NCI-H2081 (cell line): Measurements from ENCODE around the gene DLGAP4.

Source experiments
- DNase-seq, 2 experiments: peaks; one replicate each; lab custom pipeline; 2025; lab: John Stamatoyannopoulos, UW

The DLGAP4 gene

GRCh38 chr20:36411861-36412454, 105.8 kb downstream of the DLGAP4 start:
- DNase-seq: no peak

DNA sequence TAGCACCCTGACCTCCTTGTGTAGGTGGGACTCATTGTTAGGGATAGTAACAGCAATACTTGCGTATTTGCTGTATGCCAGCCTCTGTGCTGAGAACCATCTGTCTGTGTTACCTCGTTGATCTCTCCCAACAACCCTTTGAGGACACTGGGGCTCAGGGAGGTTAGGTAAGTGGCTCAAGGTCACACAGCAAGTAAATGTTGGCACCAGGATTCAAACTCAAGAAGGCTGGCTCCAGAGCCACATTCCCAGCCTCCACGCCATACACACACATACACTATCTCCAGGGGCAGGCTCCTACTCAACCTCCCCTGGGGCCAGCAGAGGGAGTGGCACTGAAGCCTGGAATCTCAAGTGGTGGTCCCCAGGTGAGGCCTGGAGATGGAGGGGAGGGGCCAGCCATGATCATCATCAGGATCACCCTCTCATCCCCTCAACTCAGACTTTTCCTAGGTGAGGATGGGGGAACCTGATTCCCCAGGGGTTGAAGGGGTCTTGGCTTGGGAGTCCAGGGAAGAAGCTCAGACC, 109.4 kb downstream of the DLGAP4 start:
- DNase-seq: no peak

GRCh38 chr20:36418711-36419110, 112.6 kb downstream of the DLGAP4 start:
- no peak for DNase-seq

GRCh38 chr20:36421641-36422040, 115.5 kb downstream of the DLGAP4 start:
- no peak for DNase-seq

DNA sequence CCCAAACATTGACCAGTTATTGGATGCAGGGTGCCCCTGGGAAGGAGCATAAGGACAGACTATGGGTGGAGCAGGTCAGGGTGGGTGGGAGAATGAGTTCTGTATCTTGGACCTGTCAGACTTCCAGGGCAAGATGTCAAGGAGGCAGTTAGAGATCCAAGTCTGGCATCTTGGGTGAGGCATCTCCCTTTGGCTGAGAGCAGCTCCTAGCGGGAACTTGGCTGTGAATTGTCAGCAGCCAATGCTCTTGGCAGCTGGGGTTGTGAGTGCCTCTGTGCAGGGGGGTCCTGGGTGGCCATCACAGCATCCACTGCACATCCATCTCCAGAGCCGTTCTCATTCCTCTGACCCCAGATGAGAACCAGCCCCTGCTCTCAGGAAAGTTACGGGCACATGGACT, 118.2 kb downstream of the DLGAP4 start:
- DNase-seq: no peak

DNA sequence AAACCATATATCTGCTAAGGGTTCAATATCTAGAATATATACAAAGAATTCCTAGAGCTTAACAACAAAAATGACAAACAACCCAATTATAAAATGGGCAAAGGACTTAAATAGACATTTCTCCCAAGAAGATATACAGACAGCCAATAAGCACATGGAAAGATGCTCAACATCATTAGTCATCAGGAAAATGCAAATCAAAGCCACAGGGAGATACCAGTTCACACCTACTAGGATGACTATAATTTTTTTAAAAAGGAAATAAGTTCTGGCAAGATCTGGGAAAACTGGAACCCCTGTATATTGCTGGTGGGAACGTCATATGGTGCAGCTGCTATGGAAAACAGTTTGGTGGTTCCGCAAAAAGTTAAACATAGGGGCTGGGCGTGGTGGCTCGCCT, 119.0 kb downstream of the DLGAP4 start:
- DNase-seq: no peak

GRCh38 chr20:36431604-36432003, 125.5 kb downstream of the DLGAP4 start:
- DNase-seq: no peak

GRCh38 chr20:36432096-36432495, 126.0 kb downstream of the DLGAP4 start:
- no peak for DNase-seq

DNA sequence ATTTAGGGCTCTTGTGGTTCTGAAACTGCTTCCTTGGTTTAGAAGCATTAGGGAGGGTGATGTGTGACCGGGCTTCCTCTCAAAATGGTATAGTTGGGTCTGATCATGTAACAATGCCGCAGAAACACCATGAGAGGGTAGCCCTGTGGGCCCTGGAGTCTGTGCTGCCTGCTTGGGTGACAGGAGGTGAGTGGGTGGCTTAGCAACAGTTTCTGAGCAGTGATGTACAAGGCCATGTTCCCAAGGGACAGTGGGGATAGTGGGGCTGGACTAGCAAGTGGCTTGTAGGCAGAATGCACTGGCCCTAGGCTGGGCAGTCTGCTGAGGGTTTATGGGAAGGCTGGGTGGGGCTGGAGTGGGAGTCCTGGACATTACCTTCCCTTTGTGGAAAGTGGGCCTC, 128.2 kb downstream of the DLGAP4 start:
- DNase-seq: no peak

- DNase-seq: no peak
Observed at GRCh38 chr20:36435124-36435523, 129.0 kb downstream of the DLGAP4 start.

- DNase-seq: peak; percentile 88 to 93
Observed at GRCh38 chr20:36435592-36436541, 129.7 kb downstream of the DLGAP4 start.

GRCh38 chr20:36439040-36439730, 133.0 kb downstream of the DLGAP4 start:
- DNase-seq: peak; percentile 54 to 62

GRCh38 chr20:36439731-36440072, 133.6 kb downstream of the DLGAP4 start:
- DNase-seq: no peak

GRCh38 chr20:36440370-36441026, 134.4 kb downstream of the DLGAP4 start:
- DNase-seq: no peak

- no peak for DNase-seq
Observed at GRCh38 chr20:36441027-36441414, 134.9 kb downstream of the DLGAP4 start.

DNA sequence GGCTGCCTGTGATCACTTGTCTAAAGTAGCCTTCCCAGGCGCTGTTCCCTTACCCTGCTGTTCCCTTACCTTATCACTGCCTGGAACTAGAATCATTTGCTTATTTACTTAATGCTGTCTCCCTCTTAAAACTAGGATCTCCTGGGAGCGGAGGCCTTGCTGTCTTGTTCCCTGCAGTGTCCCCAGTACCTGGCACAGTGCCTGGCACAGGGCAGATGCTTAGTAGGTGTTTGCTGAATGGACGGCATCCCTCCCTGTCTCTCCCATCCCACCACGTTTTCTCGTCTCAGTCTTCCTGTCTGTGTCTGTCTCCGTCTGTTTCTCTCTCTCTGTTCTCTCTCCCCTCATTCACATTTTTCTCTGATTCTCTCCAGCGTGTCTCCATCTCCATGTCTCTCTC, 135.3 kb downstream of the DLGAP4 start:
- DNase-seq: peak in 1 of 2 experiments; percentile 10

GRCh38 chr20:36445847-36446246, 139.7 kb downstream of the DLGAP4 start:
- DNase-seq: no peak

DNA sequence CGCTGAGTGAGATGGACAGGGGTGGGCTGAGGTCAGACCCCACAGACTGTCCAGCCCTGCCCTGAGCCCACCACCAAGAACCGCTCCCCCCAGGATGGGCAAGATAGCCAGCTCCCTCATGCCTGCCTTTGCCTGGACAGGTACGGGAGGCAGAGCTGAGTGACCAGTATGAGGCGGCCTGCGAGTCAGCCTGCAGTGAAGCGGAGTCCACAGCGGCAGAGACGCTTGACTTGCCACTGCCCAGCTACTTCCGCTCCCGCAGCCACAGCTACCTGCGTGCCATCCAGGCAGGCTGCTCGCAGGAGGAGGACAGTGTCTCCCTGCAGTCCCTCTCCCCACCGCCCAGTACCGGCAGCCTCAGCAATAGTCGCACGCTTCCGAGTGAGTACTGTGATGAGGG, 140.4 kb downstream of the DLGAP4 start:
- DNase-seq: no peak

- no peak for DNase-seq
Observed at GRCh38 chr20:36447101-36447500, 141.0 kb downstream of the DLGAP4 start.

GRCh38 chr20:36449663-36450062, 143.5 kb downstream of the DLGAP4 start:
- no peak for DNase-seq

DNA sequence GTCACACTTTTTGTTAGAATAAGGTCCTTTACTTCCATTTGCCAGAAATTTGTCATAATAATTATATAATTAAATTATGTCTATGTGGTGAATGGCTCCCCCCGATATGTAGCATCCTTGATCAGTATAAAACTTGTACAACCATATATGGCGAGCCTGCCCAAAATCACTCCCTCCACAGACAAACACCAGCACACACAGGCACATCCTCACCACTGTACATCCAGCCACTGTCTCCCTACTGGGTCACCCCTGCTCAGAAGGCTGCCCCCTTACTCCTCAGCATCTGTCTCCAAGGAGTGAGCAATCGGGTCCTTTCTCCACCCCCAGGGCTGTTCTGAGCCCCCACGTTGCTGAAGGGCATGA, 148.2 kb downstream of the DLGAP4 start:
- no peak for DNase-seq
